Superior temporal gyrus (tissue), 1 donor: ENCODE measurements around the gene PMIS2.

Source experiments
- DNase-seq: peaks from one replicate; pipeline ENCODE4 v3.0.0-alpha.2; 2016; ENCODE audit errors: extremely low spot score

PMIS2 gene

GRCh38 chr19:35556025-35556590 is 29.9 kb upstream of the PMIS2 start:
- no peak for DNase-seq

- DNase-seq, result no peak
Measured at GRCh38 chr19:35556846-35557538, 29.0 kb upstream of the PMIS2 start.

- DNase-seq, result no peak
Measured at GRCh38 chr19:35557539-35558399, 28.2 kb upstream of the PMIS2 start.

- no peak for DNase-seq
Measured at GRCh38 chr19:35558400-35559280, 27.3 kb upstream of the PMIS2 start.

- no peak for DNase-seq
Measured at GRCh38 chr19:35559281-35559659, 26.7 kb upstream of the PMIS2 start.

GRCh38 chr19:35559781-35560180 is 26.2 kb upstream of the PMIS2 start:
- DNase-seq, result no peak

- no peak for DNase-seq
Measured at GRCh38 chr19:35560271-35560670, 25.7 kb upstream of the PMIS2 start.

- DNase-seq, result no peak
Measured at GRCh38 chr19:35560677-35561076, 25.3 kb upstream of the PMIS2 start.

GRCh38 chr19:35561436-35561835 is 24.5 kb upstream of the PMIS2 start:
- DNase-seq, result no peak

- DNase-seq, result no peak
Measured at GRCh38 chr19:35562336-35562735, 23.6 kb upstream of the PMIS2 start.

GRCh38 chr19:35562776-35563175 is 23.2 kb upstream of the PMIS2 start:
- no peak for DNase-seq

GRCh38 chr19:35563207-35563829 is 22.7 kb upstream of the PMIS2 start, which contains the start of gene ATP4A:
ATP4A (minus strand) TSS chr19:35563658; CDS start chr19:35563629, 29 bp downstream.
- no peak for DNase-seq

- no peak for DNase-seq
Measured at GRCh38 chr19:35565016-35565856, 20.7 kb upstream of the PMIS2 start.

GRCh38 chr19:35566738-35567137 is 19.2 kb upstream of the PMIS2 start:
- no peak for DNase-seq

GRCh38 chr19:35569281-35569781 is 16.6 kb upstream of the PMIS2 start:
- no peak for DNase-seq

GRCh38 chr19:35571406-35571965 is 14.5 kb upstream of the PMIS2 start:
- DNase-seq, result no peak

- DNase-seq, result no peak
Measured at GRCh38 chr19:35577918-35578317, 8.1 kb upstream of the PMIS2 start.

GRCh38 chr19:35578707-35579106 is 7.3 kb upstream of the PMIS2 start:
- no peak for DNase-seq

- no peak for DNase-seq
Measured at GRCh38 chr19:35582760-35583159, 3.2 kb upstream of the PMIS2 start.

- DNase-seq, result no peak
Measured at GRCh38 chr19:35587321-35587720, 1.3 kb downstream of the PMIS2 start.
